ENCODE data around the gene RAP1GAP2. TPM values are rescaled to one million over a fixed set of nuclear protein-coding genes. Genes with fewer than 3 reads are reported as not detected.

The RAP1GAP2 gene
- total RNA-seq, 3 donors from 2014 or later (not counting 1 experiment from before 2014, with no cell fraction given), result 274 to 418 (median 390) TPM

DNA sequence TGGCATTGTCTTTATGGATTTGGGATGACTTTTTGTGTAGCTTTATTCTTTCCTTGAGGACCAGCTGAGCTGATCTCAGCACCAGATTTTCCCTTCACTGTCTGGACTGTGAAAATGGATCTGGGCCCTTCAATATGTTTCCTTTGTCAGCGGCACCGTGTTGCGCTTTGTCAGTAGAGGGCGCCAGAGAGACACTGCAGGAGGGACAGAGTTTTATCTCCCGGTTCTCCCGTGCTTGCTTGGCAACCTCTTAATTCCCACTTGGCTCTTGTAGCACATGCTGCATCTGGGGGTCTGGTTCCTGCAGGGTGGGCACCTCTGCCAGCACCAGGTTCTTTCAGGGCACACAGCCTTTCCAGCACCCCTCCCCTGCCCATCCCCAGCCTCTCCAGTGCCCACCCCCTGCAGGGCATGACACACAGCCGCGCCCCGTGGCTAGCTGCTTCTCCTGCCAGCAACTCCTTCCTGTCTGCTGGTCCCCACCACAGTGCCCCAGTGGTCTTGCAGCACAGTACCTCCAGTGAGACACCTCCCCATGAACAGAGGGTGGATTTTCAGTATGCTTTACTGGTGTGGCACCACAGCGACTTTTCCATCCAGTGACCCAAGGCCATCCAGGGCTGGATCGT is 247.6 kb downstream of the RAP1GAP2 start:
- Mint-ChIP-seq H3K27ac (no peak overlapping the region), H3K9me3 (peaks cover 0 to 3% of the 10 kb centered on the region in 2 donors), H3K4me3 (no peak overlapping the region), H3K4me1 (peaks cover 13 to 17% of the 10 kb centered on the region in 2 donors), H3K36me3 (peaks cover 6% of the 10 kb centered on the region), H3K27me3 (ENCODE audit: low read depth in 2 of 2) (no peaks in the 10 kb centered on the region)
- WGBS (ENCODE audit: insufficient coverage), result 73% methylated on average over 11 of the region's 11 CpGs
- Histone ChIP-seq H3K9me3 (ENCODE audit: control insufficient read depth, insufficient read depth, low read length) (peaks cover 12% of the 10 kb centered on the region), H3K27me3 (ENCODE audit: control insufficient read depth, insufficient read depth, low read length) (no peaks in the 10 kb centered on the region), H3K27ac (ENCODE audit: low read length) (no peak overlapping the region), H3K4me3 (ENCODE audit: low read length) (no peak overlapping the region), H3K36me3 (ENCODE audit: control insufficient read depth, insufficient read depth, low read length) (no peaks in the 10 kb centered on the region), H3K4me1 (ENCODE audit: control insufficient read depth, insufficient read depth, low read length) (peaks cover 6% of the 10 kb centered on the region)
- ATAC-seq, result no peak
- intact Hi-C loops (cut with micrococcal nuclease), result loop anchor here (10.0 kb wide), 1 partner anchor 591 kb away; the partner anchor contains the start of genes CTNS and SHPK
- DNase-seq, result no peak
- TF ChIP-seq, protein P1, sequence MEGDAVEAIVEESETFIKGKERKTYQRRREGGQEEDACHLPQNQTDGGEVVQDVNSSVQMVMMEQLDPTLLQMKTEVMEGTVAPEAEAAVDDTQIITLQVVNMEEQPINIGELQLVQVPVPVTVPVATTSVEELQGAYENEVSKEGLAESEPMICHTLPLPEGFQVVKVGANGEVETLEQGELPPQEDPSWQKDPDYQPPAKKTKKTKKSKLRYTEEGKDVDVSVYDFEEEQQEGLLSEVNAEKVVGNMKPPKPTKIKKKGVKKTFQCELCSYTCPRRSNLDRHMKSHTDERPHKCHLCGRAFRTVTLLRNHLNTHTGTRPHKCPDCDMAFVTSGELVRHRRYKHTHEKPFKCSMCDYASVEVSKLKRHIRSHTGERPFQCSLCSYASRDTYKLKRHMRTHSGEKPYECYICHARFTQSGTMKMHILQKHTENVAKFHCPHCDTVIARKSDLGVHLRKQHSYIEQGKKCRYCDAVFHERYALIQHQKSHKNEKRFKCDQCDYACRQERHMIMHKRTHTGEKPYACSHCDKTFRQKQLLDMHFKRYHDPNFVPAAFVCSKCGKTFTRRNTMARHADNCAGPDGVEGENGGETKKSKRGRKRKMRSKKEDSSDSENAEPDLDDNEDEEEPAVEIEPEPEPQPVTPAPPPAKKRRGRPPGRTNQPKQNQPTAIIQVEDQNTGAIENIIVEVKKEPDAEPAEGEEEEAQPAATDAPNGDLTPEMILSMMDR (IDR thresholded peaks at IDR 0.05), result peak; percentile 14

DNA sequence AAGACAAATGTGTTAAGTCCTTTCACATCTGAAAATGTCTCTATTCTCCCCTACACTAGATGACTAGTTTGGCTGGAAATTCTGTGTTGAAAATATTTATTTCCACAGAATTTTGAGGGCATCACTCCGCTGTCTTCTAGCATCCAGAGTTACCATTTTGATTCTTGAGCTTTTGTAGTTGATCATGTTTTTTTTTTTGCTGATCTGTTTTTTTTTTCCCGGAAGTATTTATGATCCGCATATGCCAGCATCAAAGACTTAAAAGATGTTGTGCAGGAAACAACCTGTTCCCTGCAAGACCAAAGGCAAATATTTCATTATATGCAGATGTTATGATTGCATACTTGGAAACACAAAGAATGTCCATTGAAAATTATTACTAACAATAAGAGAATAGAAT is 250.5 kb downstream of the RAP1GAP2 start:
- peaks cover 0 to 3% of the 10 kb centered on the region in 2 donors for H3K9me3 Mint-ChIP-seq
- intact Hi-C loops (cut with micrococcal nuclease), result loop anchor here (10.0 kb wide), 1 partner anchor 588 kb away; the partner anchor contains the start of genes CTNS and SHPK
- H3K36me3 ChIP-seq (ENCODE audit: control insufficient read depth, insufficient read depth, low read length), result no peaks in the 10 kb centered on the region
- H3K4me1 Mint-ChIP-seq, result peaks cover 0 to 10% of the 10 kb centered on the region in 2 donors
- H3K27me3 ChIP-seq (ENCODE audit: control insufficient read depth, insufficient read depth, low read length), result no peaks in the 10 kb centered on the region
- no peak overlapping the region for H3K4me3 Mint-ChIP-seq
- H3K36me3 Mint-ChIP-seq, result peaks cover 6% of the 10 kb centered on the region
- H3K27ac Mint-ChIP-seq, result no peak overlapping the region
- DNase-seq, result no peak
- no peak overlapping the region for H3K27ac ChIP-seq (ENCODE audit: low read length)
- TF ChIP-seq, protein P1 (IDR thresholded peaks at IDR 0.05), result no peak
- H3K4me1 ChIP-seq (ENCODE audit: control insufficient read depth, insufficient read depth, low read length), result peaks cover 13% of the 10 kb centered on the region
- WGBS (ENCODE audit: insufficient coverage), result 82% methylated on average over 3 of the region's 3 CpGs
- ATAC-seq, result no peak
- no peak overlapping the region for H3K4me3 ChIP-seq (ENCODE audit: low read length)
- peaks cover 12% of the 10 kb centered on the region for H3K9me3 ChIP-seq (ENCODE audit: control insufficient read depth, insufficient read depth, low read length)
- no peaks in the 10 kb centered on the region for H3K27me3 Mint-ChIP-seq (ENCODE audit: low read depth in 2 of 2)

DNA sequence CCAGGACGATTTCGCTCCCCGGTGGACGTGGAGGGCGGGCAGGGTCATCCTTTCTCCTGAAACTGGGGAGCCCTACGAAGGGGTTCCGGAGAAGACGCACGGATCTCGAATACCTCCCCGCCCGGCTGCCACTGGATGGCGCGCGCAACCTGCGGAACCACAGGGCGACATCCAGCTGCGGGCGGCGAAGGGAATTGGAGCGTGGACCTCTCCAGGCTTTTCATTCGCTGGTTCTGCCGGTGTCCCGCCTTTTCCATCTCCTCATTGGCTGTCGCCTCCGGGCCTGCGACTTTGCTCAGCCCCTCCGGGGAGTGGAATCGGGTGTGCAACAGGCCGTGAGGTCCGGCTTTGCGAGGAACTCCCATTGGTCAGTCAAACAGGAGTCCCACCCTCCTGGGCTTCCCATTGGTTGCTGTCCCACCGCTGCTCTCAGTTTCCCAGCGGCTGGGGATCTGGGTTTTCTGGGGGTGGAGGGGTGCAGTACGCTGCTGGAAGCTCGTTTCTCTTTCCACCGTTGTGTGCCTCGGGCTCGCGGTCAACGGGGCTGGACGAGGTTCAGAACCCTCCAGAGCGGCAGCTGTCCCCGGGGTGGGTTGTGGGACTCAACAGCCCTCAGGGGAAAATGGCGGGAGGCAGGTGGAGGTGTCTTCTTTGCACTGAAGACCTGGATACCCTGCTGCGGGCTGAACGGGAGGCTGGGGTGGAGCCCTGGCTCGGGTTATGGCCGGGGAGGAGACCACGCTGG is 252.7 kb downstream of the RAP1GAP2 start:
- peaks cover 6% of the 10 kb centered on the region for H3K36me3 Mint-ChIP-seq

More for the DNA sequence above, 252.7 kb downstream of the RAP1GAP2 start:
- peak overlapping the region; percentile 50 for H3K27ac ChIP-seq (ENCODE audit: low read length)
- intact Hi-C loops (cut with micrococcal nuclease), result loop anchor here (10.0 kb wide), 1 partner anchor 586 kb away; the partner anchor contains the start of genes CTNS and SHPK
- H3K9me3 ChIP-seq (ENCODE audit: control insufficient read depth, insufficient read depth, low read length), result peaks cover 8% of the 10 kb centered on the region
- peak overlapping the region; percentile 92 for H3K4me3 Mint-ChIP-seq
- peaks cover 13% of the 10 kb centered on the region for H3K4me1 ChIP-seq (ENCODE audit: control insufficient read depth, insufficient read depth, low read length)
- H3K27me3 Mint-ChIP-seq (ENCODE audit: low read depth in 2 of 2), result no peaks in the 10 kb centered on the region
- TF ChIP-seq, protein P1 (IDR thresholded peaks at IDR 0.05), result peak; percentile 49
- peak overlapping the region; percentile 70 for H3K4me3 ChIP-seq (ENCODE audit: low read length)
- H3K9me3 Mint-ChIP-seq, result peaks cover 0 to 3% of the 10 kb centered on the region in 2 donors
- no peaks in the 10 kb centered on the region for H3K36me3 ChIP-seq (ENCODE audit: control insufficient read depth, insufficient read depth, low read length)
- H3K27ac Mint-ChIP-seq, result peak overlapping the region; percentile 69 to 86
- WGBS (ENCODE audit: insufficient coverage), result under 1% methylated on average over 50 of the region's 50 CpGs
- no peaks in the 10 kb centered on the region for H3K27me3 ChIP-seq (ENCODE audit: control insufficient read depth, insufficient read depth, low read length)
- DNase-seq (peak; percentile 90 to 97), ATAC-seq (peak; percentile 96 to 99 (median 98))
- H3K4me1 Mint-ChIP-seq, result peaks cover 0 to 10% of the 10 kb centered on the region in 2 donors

Measured in natural killer cell (primary cell).